Endothelial cell of umbilical vein (primary cell): Measurements from ENCODE around the gene FTO.

ENCODE experiments used
- EZH2 ChIP-seq: IDR thresholded peaks from 2 replicates; pipeline ENCODE4 v1.6.1; 2012; ENCODE audit warnings: borderline replicate concordance, low read depth, mild to moderate bottlenecking, moderate library complexity, low read length, inconsistent platforms; ENCODE audit not compliant: severe bottlenecking
- GATA2 ChIP-seq: IDR thresholded peaks from 2 replicates; pipeline ENCODE4 v1.7.0; 2011; ENCODE audit warnings: low read depth, mild to moderate bottlenecking, moderate library complexity, mixed read lengths, low read length; ENCODE audit not compliant: insufficient read length, insufficient read depth
- JUN ChIP-seq: IDR thresholded peaks from 2 replicates; pipeline ENCODE4 v1.6.1; 2011; ENCODE audit warnings: borderline replicate concordance, low read depth; ENCODE audit not compliant: insufficient read length, insufficient read depth
- MYC ChIP-seq: IDR thresholded peaks from one replicate; pipeline ENCODE4 v1.6.1; 2011; ENCODE audit warnings: mild to moderate bottlenecking, low read depth, low read length
- POLR2A ChIP-seq: IDR thresholded peaks from 2 replicates; pipeline ENCODE4 v1.6.1; 2012; ENCODE audit warnings: low read depth, mild to moderate bottlenecking, control low read depth, low read length
- POLR2AphosphoS5 ChIP-seq: IDR thresholded peaks from 2 replicates; pipeline ENCODE4 v1.6.1; 2012; ENCODE audit warnings: low read depth, mild to moderate bottlenecking, control low read depth, low read length, moderate library complexity; ENCODE audit not compliant: insufficient read depth
- TF ChIP-seq, protein P1 (sequence below), 2 donors: IDR thresholded peaks; 1 replicate in 1 of 2; 2 replicates in 1 of 2; pipeline ENCODE4 v1.5.1; 2011; ENCODE audit warnings: low read length in 2 of 2, mild to moderate bottlenecking in 2 of 2, moderate library complexity in 2 of 2, control low read depth in 1 of 2, inconsistent platforms in 1 of 2, low read depth in 1 of 2; ENCODE audit not compliant: insufficient read depth in 1 of 2; ENCODE audit errors: extremely low read depth in 1 of 2
- TF ChIP-seq, protein P2 (sequence below): IDR thresholded peaks from 2 replicates; pipeline ENCODE4 v1.6.1; 2011; ENCODE audit not compliant: insufficient read depth, insufficient read length

GRCh38 chr16:54175169-54175551 is 471.2 kb downstream of the FTO start:
- TF ChIP-seq, protein P1, sequence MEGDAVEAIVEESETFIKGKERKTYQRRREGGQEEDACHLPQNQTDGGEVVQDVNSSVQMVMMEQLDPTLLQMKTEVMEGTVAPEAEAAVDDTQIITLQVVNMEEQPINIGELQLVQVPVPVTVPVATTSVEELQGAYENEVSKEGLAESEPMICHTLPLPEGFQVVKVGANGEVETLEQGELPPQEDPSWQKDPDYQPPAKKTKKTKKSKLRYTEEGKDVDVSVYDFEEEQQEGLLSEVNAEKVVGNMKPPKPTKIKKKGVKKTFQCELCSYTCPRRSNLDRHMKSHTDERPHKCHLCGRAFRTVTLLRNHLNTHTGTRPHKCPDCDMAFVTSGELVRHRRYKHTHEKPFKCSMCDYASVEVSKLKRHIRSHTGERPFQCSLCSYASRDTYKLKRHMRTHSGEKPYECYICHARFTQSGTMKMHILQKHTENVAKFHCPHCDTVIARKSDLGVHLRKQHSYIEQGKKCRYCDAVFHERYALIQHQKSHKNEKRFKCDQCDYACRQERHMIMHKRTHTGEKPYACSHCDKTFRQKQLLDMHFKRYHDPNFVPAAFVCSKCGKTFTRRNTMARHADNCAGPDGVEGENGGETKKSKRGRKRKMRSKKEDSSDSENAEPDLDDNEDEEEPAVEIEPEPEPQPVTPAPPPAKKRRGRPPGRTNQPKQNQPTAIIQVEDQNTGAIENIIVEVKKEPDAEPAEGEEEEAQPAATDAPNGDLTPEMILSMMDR (IDR thresholded peaks at IDR 0.05; ENCODE audit: extremely low read depth in 1 of 2, insufficient read depth in 1 of 2, low read depth in 1 of 2, low read length in 2 of 2): no peak
- TF ChIP-seq, protein P2, sequence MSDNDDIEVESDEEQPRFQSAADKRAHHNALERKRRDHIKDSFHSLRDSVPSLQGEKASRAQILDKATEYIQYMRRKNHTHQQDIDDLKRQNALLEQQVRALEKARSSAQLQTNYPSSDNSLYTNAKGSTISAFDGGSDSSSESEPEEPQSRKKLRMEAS: no peak
- no peak for TF ChIP-seq POLR2A
- TF ChIP-seq EZH2: no peak
- TF ChIP-seq MYC: no peak
- TF ChIP-seq POLR2AphosphoS5: no peak
- no peak for TF ChIP-seq JUN
- TF ChIP-seq GATA2: no peak
